Measurements from ENCODE around the gene C4orf54. TPM values are rescaled to one million over a fixed set of nuclear protein-coding genes. Genes with fewer than 3 reads are reported as not detected.

The C4orf54 gene
- total RNA-seq = under 1 TPM; under 0.01 to 0.57 (median 0.18) TPM

- WGBS, 10 experiments = 0 to 100% (median 63%) methylated on average over 1 of the region's 1 CpG; no CpG with 5 or more reads in 4 of the 10 experiments
- no peaks in the 10 kb centered on the region for H3K4me1 ChIP-seq (replicated peaks in 1 of 2)
- H3K27ac ChIP-seq = no peak within 1 kb of the TSS
- in situ Hi-C loops (cut with MboI; ENCODE audit: low pct_unique_long_range_greater_than_20kb in 2 of 9, low sequenced_read_pairs in 9 of 9, unreplicated experiment in 9 of 9) = no loop called here
- ATAC-seq (replicated peaks in 6 of 8) = no peak
- no peak within 1 kb of the TSS for H3K4me3 ChIP-seq
Measured at GRCh38 chr4:99657798-99658197, at the start of gene C4orf54. C4orf54 (minus strand) TSS chr4:99657828; CDS start chr4:99654648, 3,180 bp downstream.

DNA sequence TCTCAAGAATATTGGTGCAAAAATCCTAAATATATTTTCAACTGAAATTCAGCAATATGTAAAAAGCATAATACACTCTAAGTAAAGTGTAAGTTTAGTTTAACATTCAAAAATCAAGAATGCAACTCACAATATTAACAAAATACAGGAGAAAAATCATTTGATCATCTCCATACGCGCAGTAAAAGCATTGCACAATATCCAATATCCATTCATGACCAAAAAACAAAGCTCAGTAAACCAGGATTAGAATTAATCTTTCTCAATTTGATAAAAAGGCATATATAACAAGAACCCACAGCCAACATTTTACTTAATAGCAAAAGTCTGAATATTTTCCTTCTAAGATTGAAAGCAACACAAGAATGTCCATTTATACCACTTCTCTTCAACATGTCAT lies 48.3 kb upstream of the C4orf54 start:
- ATAC-seq (replicated peaks in 6 of 8) = no peak
- Histone ChIP-seq H3K4me3 (no peak overlapping the region), H3K4me1 (replicated peaks in 1 of 2) (no peaks in the 10 kb centered on the region), H3K27ac (no peak overlapping the region)
- 17 to 100% (median 94%) methylated on average over 2 of the region's 2 CpGs for WGBS, 10 experiments
- in situ Hi-C loops (cut with MboI; ENCODE audit: low pct_unique_long_range_greater_than_20kb in 2 of 9, low sequenced_read_pairs in 9 of 9, unreplicated experiment in 9 of 9) = no loop called here

GRCh38 chr4:99696801-99697200 lies 39.2 kb upstream of the C4orf54 start:
- Histone ChIP-seq H3K4me1 (replicated peaks in 1 of 2) (no peaks in the 10 kb centered on the region), H3K27ac (no peak overlapping the region), H3K4me3 (no peak overlapping the region)
- no peak for ATAC-seq (replicated peaks in 6 of 8)
- WGBS, 10 experiments = 16 to 100% (median 89%) methylated on average over 1 to 3 of the region's 3 CpGs; no CpG with 5 or more reads in 2 of the 10 experiments
- in situ Hi-C loops (cut with MboI; ENCODE audit: low pct_unique_long_range_greater_than_20kb in 2 of 9, low sequenced_read_pairs in 9 of 9, unreplicated experiment in 9 of 9) = no loop called here

DNA sequence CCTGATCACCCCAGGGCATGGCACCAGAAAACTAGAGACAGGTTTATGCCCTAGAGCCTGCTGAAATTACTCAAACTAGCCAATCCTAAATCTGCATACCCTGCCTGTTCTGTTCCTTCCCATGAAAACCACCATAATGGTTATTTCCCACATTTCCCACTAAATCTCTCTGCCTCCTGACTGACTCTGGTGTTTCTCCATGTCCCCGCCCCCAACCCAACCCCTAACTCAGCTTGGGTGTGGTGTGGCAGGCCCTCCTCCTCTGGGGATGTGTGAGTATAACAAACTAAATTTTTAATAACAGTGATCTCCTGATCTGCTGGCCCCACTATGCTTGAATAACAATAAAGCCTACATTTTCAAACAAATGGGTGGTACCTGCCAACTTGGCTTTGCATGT lies 35.5 kb upstream of the C4orf54 start:
- peak in 1 of 8 experiments; percentile 51 for ATAC-seq (replicated peaks in 6 of 8)
- in situ Hi-C loops (cut with MboI; ENCODE audit: low pct_unique_long_range_greater_than_20kb in 2 of 9, low sequenced_read_pairs in 9 of 9, unreplicated experiment in 9 of 9) = no loop called here

GRCh38 chr4:99690990-99691389 lies 33.4 kb upstream of the C4orf54 start:
- ATAC-seq (replicated peaks in 6 of 8) = no peak
- in situ Hi-C loops (cut with MboI; ENCODE audit: low pct_unique_long_range_greater_than_20kb in 2 of 9, low sequenced_read_pairs in 9 of 9, unreplicated experiment in 9 of 9) = no loop called here

More for the DNA sequence above, 35.5 kb upstream of the C4orf54 start:
- no peak overlapping the region for H3K4me3 ChIP-seq
- 11% methylated on average over 1 of the region's 1 CpG; no CpG with 5 or more reads in 9 of the 10 experiments for WGBS, 10 experiments
- no peaks in the 10 kb centered on the region for H3K4me1 ChIP-seq (replicated peaks in 1 of 2)
- no peak overlapping the region for H3K27ac ChIP-seq

DNA sequence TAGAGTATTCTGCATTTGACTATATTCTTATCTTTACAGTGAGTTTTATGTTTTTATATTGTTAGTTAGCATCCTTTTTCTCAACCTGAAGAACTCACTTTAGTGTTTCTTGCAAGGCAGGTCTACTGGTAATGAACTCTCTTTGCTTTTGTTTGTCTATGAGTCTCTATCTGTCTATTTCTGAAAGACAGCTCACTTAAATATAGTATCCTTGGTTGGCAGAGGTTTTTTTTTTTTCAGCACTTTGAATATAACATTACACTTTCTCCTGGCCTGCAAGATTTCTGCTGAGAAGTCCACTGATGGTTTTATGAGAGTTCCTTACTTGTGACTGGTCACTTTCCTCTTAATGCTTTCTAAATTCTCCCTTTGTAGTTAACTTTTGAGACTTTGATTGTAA lies 32.8 kb upstream of the C4orf54 start:
- in situ Hi-C loops (cut with MboI; ENCODE audit: low pct_unique_long_range_greater_than_20kb in 2 of 9, low sequenced_read_pairs in 9 of 9, unreplicated experiment in 9 of 9) = no loop called here
- H3K4me1 ChIP-seq (replicated peaks in 1 of 2) = no peaks in the 10 kb centered on the region
- no peak overlapping the region for H3K4me3 ChIP-seq
- no peak for ATAC-seq (replicated peaks in 6 of 8)
- no peak overlapping the region for H3K27ac ChIP-seq

More at GRCh38 chr4:99690990-99691389, 33.4 kb upstream of the C4orf54 start:
- no peaks in the 10 kb centered on the region for H3K4me1 ChIP-seq (replicated peaks in 1 of 2)
- no peak overlapping the region for H3K27ac ChIP-seq
- H3K4me3 ChIP-seq = no peak overlapping the region

GRCh38 chr4:99687120-99687519 lies 29.5 kb upstream of the C4orf54 start:
- H3K4me1 ChIP-seq (replicated peaks in 1 of 2) = no peaks in the 10 kb centered on the region
- no peak for ATAC-seq (replicated peaks in 6 of 8)
- no peak overlapping the region for H3K4me3 ChIP-seq
- no peak overlapping the region for H3K27ac ChIP-seq
- WGBS, 10 experiments = 0 to 90% (median 55%) methylated on average over 1 of the region's 1 CpG; no CpG with 5 or more reads in 2 of the 10 experiments
- in situ Hi-C loops (cut with MboI; ENCODE audit: low pct_unique_long_range_greater_than_20kb in 2 of 9, low sequenced_read_pairs in 9 of 9, unreplicated experiment in 9 of 9) = no loop called here

DNA sequence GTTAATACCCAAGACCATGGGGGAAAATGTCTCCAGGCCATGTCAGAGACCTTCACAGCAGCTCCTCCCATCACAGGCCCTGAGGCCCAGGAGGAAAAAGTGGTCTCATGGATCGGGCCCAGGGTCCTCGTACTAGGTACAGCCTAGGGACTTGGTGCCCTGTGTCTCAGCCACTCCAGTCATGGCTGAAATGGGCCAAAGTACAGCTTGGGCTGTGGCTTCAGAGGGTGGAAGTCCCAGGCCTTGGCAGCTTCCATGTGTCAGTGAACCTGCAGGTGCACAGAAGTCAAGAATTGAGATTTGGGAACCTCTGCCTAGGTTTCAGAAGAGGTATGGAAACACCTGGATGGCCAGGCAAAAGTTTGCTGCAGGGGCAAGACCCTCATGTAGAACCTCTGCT lies 27.6 kb upstream of the C4orf54 start:
- ATAC-seq (replicated peaks in 6 of 8) = no peak
- in situ Hi-C loops (cut with MboI; ENCODE audit: low pct_unique_long_range_greater_than_20kb in 2 of 9, low sequenced_read_pairs in 9 of 9, unreplicated experiment in 9 of 9) = no loop called here
- Histone ChIP-seq H3K27ac (no peak overlapping the region), H3K4me1 (replicated peaks in 1 of 2) (no peaks in the 10 kb centered on the region), H3K4me3 (no peak overlapping the region)
- 0 to 100% (median 60%) methylated on average over 1 to 2 of the region's 2 CpGs; no CpG with 5 or more reads in 3 of the 10 experiments for WGBS, 10 experiments

DNA sequence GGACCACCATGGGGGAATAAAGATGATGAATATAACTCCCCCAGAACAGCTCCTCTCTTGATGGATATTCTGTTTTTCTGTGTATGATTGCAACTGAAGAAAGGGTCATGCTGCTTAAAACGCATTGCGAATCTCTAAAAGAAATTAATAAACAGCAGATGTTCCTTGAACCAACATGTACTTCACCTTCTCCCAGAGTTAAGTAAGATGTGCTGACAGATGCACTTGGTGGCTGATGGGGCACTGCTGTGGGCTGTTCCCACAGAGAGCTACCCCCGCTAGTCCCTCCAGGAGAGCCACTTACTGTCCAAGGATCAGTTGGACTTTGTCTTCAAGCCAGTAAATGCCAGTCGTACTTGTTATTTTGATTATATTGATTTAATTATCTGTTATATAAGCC lies 26.3 kb upstream of the C4orf54 start:
- in situ Hi-C loops (cut with MboI; ENCODE audit: low pct_unique_long_range_greater_than_20kb in 2 of 9, low sequenced_read_pairs in 9 of 9, unreplicated experiment in 9 of 9) = no loop called here
- no peak overlapping the region for H3K4me3 ChIP-seq
- 16 to 100% (median 81%) methylated on average over 1 to 4 of the region's 4 CpGs; no CpG with 5 or more reads in 1 of the 10 experiments for WGBS, 10 experiments

DNA sequence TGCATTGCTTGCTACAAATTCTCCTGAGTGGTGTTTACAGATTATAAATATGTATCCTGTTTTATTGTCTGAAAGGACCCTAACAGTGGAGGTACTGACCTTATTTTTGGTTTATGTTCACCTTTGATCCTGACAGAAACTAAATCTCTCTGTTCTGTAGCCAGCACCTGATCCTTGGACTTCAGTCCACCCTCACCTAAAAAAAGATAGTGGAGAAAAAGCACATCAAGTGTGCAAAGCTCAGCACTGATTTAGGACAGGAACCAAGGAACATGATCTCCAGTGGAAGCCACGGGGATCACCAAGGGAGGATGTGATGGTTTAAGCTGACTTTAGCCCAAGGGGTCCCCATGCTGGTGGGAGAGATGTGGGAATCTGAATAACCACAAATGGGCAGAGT lies 22.3 kb upstream of the C4orf54 start:
- H3K4me3 ChIP-seq = no peak overlapping the region
- WGBS, 10 experiments = 0 to 83% methylated on average over 1 of the region's 1 CpG; no CpG with 5 or more reads in 8 of the 10 experiments
- no peak overlapping the region for H3K27ac ChIP-seq
- in situ Hi-C loops (cut with MboI; ENCODE audit: low pct_unique_long_range_greater_than_20kb in 2 of 9, low sequenced_read_pairs in 9 of 9, unreplicated experiment in 9 of 9) = no loop called here
- no peak for ATAC-seq (replicated peaks in 6 of 8)
- H3K4me1 ChIP-seq (replicated peaks in 1 of 2) = peaks cover 0 to 4% of the 10 kb centered on the region in 2 donors

More for the DNA sequence above, 26.3 kb upstream of the C4orf54 start:
- Histone ChIP-seq H3K27ac (no peak overlapping the region), H3K4me1 (replicated peaks in 1 of 2) (peaks cover 0 to 4% of the 10 kb centered on the region in 2 donors)
- no peak for ATAC-seq (replicated peaks in 6 of 8)

DNA sequence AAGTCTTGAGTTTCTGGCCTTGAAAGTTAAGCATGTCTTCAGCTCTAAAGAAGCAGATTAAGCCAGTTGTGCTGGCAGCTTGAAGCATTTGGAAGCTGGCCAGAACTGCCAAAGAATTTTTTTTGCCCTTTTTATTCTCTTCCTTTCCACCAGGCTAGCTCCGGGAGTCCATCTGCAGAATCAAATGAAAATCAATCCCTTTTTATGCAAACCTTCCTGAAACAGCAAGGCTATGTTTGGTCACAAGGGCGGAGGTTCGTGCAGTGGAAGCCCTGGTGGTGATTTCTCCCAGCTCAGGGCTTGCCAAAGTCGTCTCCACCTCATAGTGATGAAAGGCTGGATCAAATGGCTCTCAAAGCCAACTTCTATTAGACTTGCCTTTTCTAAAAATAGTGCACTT lies 21.6 kb upstream of the C4orf54 start:
- in situ Hi-C loops (cut with MboI; ENCODE audit: low pct_unique_long_range_greater_than_20kb in 2 of 9, low sequenced_read_pairs in 9 of 9, unreplicated experiment in 9 of 9) = no loop called here

GRCh38 chr4:99677161-99677560 lies 19.5 kb upstream of the C4orf54 start:
- Histone ChIP-seq H3K4me3 (no peak overlapping the region), H3K4me1 (replicated peaks in 1 of 2) (peaks cover 0 to 4% of the 10 kb centered on the region in 2 donors), H3K27ac (no peak overlapping the region)
- in situ Hi-C loops (cut with MboI; ENCODE audit: low pct_unique_long_range_greater_than_20kb in 2 of 9, low sequenced_read_pairs in 9 of 9, unreplicated experiment in 9 of 9) = no loop called here
- ATAC-seq (replicated peaks in 6 of 8) = no peak
- WGBS, 10 experiments = 25 to 100% (median 88%) methylated on average over 1 of the region's 1 CpG; no CpG with 5 or more reads in 2 of the 10 experiments

More for the DNA sequence above, 21.6 kb upstream of the C4orf54 start:
- WGBS, 10 experiments = 0 to 42% (median 9%) methylated on average over 1 to 4 of the region's 4 CpGs; no CpG with 5 or more reads in 4 of the 10 experiments
- H3K27ac ChIP-seq = no peak overlapping the region
- peak; percentile 78 to 99 (median 94) for ATAC-seq (replicated peaks in 6 of 8)
- no peak overlapping the region for H3K4me3 ChIP-seq
- peaks cover 0 to 4% of the 10 kb centered on the region in 2 donors for H3K4me1 ChIP-seq (replicated peaks in 1 of 2)

DNA sequence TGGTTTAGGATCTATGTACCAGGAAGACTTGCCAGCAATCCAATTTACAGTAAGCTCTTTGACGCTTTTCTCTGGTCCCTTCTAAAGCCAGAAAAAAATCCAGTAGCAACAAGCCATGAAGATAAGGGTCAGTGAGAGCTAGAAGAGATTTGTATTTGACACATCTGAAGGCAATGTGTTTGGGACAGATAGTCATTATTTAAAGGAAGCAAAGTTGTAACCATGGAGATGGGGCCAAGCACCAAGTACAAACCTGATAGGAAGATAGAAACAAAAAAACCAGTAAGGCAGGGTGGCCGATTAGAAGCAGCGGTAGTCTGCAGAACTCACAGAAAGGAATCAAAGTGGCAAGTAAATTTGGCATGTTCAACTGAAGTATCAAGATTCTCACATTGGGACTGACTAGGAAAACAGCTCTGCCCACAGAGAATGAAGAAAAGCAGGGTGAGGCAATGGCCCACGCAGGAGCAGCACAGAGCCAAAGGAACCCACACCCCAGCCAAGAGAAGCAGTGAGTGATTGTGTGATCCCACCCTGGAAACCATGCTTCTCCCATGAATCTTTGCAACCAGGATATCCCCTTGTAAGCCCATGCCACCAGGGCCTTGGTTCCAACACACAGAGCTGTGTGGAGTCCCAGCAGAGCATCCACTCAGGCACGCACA lies 12.9 kb upstream of the C4orf54 start:
- 5 to 100% (median 87%) methylated on average over 1 to 4 of the region's 5 CpGs; no CpG with 5 or more reads in 3 of the 10 experiments for WGBS, 10 experiments
- peaks cover 0 to 3% of the 10 kb centered on the region in 2 donors for H3K4me1 ChIP-seq (replicated peaks in 1 of 2)
- in situ Hi-C loops (cut with MboI; ENCODE audit: low pct_unique_long_range_greater_than_20kb in 2 of 9, low sequenced_read_pairs in 9 of 9, unreplicated experiment in 9 of 9) = no loop called here
- ATAC-seq (replicated peaks in 6 of 8) = no peak
- H3K4me3 ChIP-seq = no peak overlapping the region
- H3K27ac ChIP-seq = no peak overlapping the region

- Histone ChIP-seq H3K4me1 (replicated peaks in 1 of 2) (peaks cover 3 to 4% of the 10 kb centered on the region in 2 donors), H3K27ac (no peak overlapping the region), H3K4me3 (no peak overlapping the region)
- 0 to 100% (median 88%) methylated on average over 1 of the region's 1 CpG; no CpG with 5 or more reads in 2 of the 10 experiments for WGBS, 10 experiments
- in situ Hi-C loops (cut with MboI; ENCODE audit: low pct_unique_long_range_greater_than_20kb in 2 of 9, low sequenced_read_pairs in 9 of 9, unreplicated experiment in 9 of 9) = no loop called here
- no peak for ATAC-seq (replicated peaks in 6 of 8)
Measured at GRCh38 chr4:99669084-99669483, 11.5 kb upstream of the C4orf54 start.

Measured in motor neuron (in vitro differentiated cells).